PFSK-1 (cell line): ENCODE data around the gene DMKN.

Experiments
- FOXP2 ChIP-seq: optimal IDR thresholded peaks from 2 replicates; pipeline ENCODE3; 2011; ENCODE audit warnings: borderline replicate concordance, control low read depth, inconsistent platforms; ENCODE audit not compliant: insufficient read depth; ENCODE audit errors: extremely low read length, extremely low read depth
- POLR2AphosphoS5 ChIP-seq: IDR thresholded peaks from 2 replicates; pipeline ENCODE4 v1.6.1; 2012; ENCODE audit warnings: low read depth, mild to moderate bottlenecking, control low read depth, low read length, moderate library complexity
- REST ChIP-seq, 2 experiments: IDR thresholded peaks; 2 replicates each; pipeline versions ENCODE4 v1.6.1 to v1.8.0; 2011 to 2012; ENCODE audit warnings: low read depth in 2 of 2, low read length in 2 of 2, control low read depth in 1 of 2, inconsistent platforms in 1 of 2, mild to moderate bottlenecking in 1 of 2, moderate library complexity in 1 of 2; ENCODE audit not compliant: insufficient read depth in 1 of 2
- SIN3A ChIP-seq: IDR thresholded peaks from 2 replicates; pipeline ENCODE4 v1.6.1; 2012; ENCODE audit warnings: mild to moderate bottlenecking, low read length, moderate library complexity, borderline replicate concordance; ENCODE audit not compliant: insufficient read depth
- TAF1 ChIP-seq: IDR thresholded peaks from 2 replicates; pipeline ENCODE4 v1.6.1; 2012; ENCODE audit warnings: low read length, control low read depth, borderline replicate concordance; ENCODE audit not compliant: insufficient read depth

Gene DMKN

GRCh38 chr19:35553385-35554000 is 40.0 kb upstream of the DMKN start:
- TF ChIP-seq FOXP2: no peak

- no peak for TF ChIP-seq REST (IDR thresholded peaks at IDR 0.05; ENCODE audit: insufficient read depth in 1 of 2, low read depth in 2 of 2, low read length in 2 of 2)
- TF ChIP-seq TAF1: no peak
- TF ChIP-seq SIN3A: no peak
- no peak for TF ChIP-seq POLR2AphosphoS5
- TF ChIP-seq FOXP2: no peak
Measured at GRCh38 chr19:35552534-35553384, 39.3 kb upstream of the DMKN start.

GRCh38 chr19:35551091-35551810 is 37.8 kb upstream of the DMKN start:
- no peak for TF ChIP-seq FOXP2
- no peak for TF ChIP-seq REST (IDR thresholded peaks at IDR 0.05; ENCODE audit: insufficient read depth in 1 of 2, low read depth in 2 of 2, low read length in 2 of 2)
- TF ChIP-seq SIN3A: no peak
- no peak for TF ChIP-seq TAF1
- no peak for TF ChIP-seq POLR2AphosphoS5

- no peak for TF ChIP-seq TAF1
- no peak for TF ChIP-seq FOXP2
Measured at GRCh38 chr19:35549879-35550523, 36.6 kb upstream of the DMKN start.

GRCh38 chr19:35549174-35549788 is 35.8 kb upstream of the DMKN start:
- TF ChIP-seq SIN3A: no peak
- no peak for TF ChIP-seq TAF1
- TF ChIP-seq POLR2AphosphoS5: no peak
- TF ChIP-seq FOXP2: no peak
- TF ChIP-seq REST (IDR thresholded peaks at IDR 0.05; ENCODE audit: insufficient read depth in 1 of 2, low read depth in 2 of 2, low read length in 2 of 2): no peak
